Brain pericyte (primary cell): ENCODE data around the gene ECE1.
"Not testable (repeated sequence)": the region's sequence is repeated elsewhere in the genome, so short reads cannot be mapped to it uniquely, and the experiment has no call there.

Experiments
- DNase-seq: peaks from one replicate; pipeline ENCODE4 v3.0.0-alpha.2; 2012; ENCODE audit warnings: low read depth, low spot score

ECE1 gene

GRCh38 chr1:21292984-21293536 lies 2.8 kb upstream of the ECE1 start:
- no peak for DNase-seq

DNA sequence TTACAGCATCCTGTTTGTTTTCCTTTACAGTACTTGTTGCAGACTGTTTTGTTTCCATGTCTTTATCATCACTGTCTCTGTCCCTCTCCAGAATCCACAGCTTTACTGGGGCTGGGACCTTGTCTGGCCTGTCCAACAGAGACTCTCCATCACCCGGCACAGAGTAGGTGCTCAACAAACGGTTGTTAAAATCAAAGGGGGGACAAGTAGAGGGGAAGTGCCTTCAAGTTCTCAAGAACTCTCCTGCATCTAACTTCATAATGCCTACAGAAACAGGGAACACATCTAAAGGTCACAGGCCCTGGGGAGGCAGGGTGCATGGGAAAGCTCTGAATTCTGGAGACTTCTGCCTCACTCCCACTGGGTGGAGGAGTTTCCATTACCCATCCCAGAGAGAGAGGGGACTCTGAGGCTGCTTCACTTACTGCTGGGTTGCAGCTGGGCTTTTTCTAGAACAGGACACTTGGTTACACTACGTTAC lies 2.3 kb upstream of the ECE1 start:
- no peak for DNase-seq

- no peak for DNase-seq
Observed at GRCh38 chr1:21291964-21292363, 1.7 kb upstream of the ECE1 start.

- DNase-seq, result no peak
Observed at GRCh38 chr1:21291184-21291583, 921 bp upstream of the ECE1 start.

DNA sequence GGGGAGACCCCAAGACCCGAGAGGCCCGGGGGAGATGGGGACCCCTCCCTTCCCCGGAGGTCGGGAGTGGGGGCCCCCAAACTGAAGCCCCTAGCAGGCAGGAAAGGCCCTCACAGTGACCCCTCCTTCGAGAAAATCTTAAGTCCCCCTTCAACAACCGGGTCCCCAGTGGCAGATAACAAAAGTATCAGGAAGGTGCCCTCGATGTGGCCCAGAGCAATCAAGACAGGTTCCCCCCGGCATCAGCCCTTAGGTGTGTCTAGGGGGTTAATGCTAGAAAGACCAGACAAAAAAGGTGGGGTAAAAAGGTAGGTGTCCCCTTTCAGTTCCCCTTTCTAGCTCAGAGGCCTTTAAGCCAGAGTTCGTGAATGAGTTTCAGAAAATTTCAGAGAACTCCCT lies 282 bp upstream of the ECE1 start:
- DNase-seq, result no peak

GRCh38 chr1:21289127-21289526 lies 1.1 kb downstream of the ECE1 start:
- no peak for DNase-seq

GRCh38 chr1:21287905-21288514 lies 2.3 kb downstream of the ECE1 start:
- DNase-seq, result no peak

- DNase-seq, result not testable (repeated sequence)
Observed at GRCh38 chr1:21285386-21285785, 4.9 kb downstream of the ECE1 start.

GRCh38 chr1:21285055-21285372 lies 5.2 kb downstream of the ECE1 start:
- DNase-seq, result no peak

GRCh38 chr1:21284206-21285054 lies 5.8 kb downstream of the ECE1 start:
- DNase-seq, result no peak

GRCh38 chr1:21283524-21283923 lies 6.7 kb downstream of the ECE1 start:
- no peak for DNase-seq

DNA sequence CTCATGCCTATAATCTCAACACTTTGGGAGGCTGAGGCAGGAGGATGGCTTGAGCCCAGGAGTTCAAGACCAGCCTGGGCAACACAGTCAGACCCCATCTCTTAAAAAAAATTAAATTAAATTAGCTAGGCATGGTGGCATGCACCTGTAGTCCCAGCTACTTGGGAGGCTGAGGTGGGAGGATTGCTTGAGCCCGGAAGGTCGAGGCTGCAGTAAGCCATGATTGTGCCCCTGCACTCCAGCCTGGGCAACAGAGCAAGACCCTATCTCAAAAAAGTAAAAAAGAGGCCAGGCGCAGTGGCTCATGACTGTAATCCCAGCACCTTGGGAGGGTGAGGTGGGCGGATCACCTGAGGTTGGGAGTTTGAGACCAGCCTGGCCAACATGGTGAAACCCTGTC lies 8.2 kb downstream of the ECE1 start:
- DNase-seq, result not testable (repeated sequence)

DNA sequence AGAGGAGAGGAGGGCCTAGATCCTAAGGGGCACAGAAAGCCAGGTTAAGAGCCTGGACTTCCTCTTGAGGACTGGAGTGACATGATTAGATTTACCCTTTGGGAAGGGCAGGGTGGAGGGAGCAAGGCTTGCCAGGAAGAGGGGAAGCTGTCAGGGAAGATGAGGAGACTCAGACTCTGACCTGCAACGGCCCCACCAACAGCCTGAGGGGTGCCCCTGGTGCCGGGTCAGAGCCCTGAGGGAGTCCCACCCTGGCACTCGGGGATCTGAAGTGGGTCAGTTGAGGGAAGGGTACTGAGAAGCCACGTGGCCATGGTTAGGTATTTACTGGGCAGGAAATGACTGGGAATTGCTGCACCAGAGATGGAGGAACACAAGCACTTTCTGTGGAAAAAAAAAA lies 9.8 kb downstream of the ECE1 start:
- DNase-seq, result no peak

DNA sequence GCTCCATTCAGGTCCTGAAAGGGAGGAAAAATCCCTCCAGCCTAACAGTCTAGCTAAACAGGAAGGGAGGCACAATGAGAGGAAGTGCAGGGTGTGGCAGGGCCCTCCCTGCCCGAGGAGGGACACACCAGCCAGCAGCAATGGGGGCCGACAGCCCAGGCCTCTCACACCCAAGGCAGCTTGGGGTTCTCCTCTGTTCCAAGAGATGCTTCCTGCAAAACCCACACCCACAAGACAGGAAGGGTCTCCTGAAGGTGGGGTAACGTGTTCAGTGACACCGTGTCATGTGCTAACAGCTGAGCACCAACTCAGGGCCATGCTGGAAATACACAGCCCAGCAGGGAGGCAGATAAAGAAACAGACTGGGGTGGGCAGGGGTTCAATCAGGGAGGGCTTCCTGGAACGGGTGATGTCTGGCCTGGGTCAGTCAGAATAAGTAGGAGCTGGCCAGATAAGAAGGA lies 10.2 kb downstream of the ECE1 start:
- no peak for DNase-seq

- DNase-seq, result no peak
Observed at GRCh38 chr1:21278860-21279845, 11.1 kb downstream of the ECE1 start.

DNA sequence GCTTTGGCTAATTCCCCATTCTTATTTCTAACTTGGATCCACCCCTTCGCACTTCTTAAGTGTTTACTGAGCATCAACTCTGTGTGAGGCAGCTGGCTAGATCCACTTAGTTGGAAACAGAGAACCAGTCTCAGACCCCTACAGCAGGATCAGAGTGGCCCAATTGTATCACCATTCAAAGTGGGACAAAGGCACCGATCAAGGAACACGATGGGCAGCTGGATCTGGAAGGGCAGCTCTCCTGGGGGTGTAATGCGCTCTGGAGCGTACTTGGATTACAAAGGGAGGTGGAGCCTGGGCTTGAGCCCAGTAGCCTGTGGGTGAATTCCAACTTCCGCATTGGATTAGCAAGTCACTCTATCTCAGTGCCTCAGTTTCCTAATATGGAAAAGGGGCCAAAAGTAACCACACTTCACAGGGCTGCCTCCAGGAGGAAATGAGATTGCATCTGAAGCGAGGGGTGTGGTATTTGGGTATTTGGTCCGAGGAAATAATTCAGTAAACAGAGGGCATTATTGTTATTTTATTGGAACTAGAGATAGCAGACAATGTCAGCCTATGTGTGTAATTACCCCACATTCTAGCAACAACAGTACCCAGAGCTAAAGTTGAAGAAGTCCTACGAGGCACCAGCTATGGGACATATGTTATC lies 11.9 kb downstream of the ECE1 start:
- DNase-seq, result no peak

DNA sequence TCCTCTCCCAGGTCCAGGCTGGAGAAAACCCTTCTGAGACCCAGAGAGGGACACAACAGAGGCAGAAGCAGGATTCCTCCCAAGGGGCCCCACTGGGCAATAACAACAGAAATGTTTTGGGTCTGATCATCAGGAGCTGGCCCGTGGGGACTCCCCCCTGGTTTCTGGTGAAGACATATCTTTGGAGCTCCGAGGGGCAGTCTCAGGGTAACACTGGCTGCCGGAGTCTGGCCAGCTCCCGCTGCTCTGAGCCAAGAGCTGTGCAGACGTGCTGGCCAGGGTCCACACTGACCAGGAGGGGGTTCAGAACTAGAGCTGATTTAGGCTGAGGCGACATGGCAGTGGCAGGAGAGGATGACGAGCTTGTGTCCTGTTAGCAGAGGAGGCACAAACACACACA lies 13.1 kb downstream of the ECE1 start:
- no peak for DNase-seq

DNA sequence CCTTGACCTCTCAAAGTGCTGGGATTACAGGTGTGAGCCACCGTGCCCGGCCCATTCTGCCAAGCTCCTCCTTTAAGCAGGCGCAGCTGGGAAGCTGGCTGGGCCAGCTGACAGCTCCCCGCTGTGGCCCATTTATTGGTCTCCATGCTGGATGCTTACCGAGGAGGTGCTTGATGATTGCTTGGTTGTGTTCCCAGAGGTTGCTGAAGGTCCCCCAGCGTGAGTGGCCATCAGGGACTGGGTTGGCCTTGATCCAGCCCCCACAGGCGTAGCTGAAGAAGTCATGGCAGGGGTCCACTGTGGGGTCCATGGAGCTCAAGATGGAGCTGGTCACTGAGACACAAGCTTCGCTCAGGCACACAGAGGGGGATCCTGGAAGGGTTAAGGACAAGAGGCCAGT lies 17.7 kb downstream of the ECE1 start:
- DNase-seq, result no peak

- no peak for DNase-seq
Observed at GRCh38 chr1:21271550-21271949, 18.7 kb downstream of the ECE1 start.

DNA sequence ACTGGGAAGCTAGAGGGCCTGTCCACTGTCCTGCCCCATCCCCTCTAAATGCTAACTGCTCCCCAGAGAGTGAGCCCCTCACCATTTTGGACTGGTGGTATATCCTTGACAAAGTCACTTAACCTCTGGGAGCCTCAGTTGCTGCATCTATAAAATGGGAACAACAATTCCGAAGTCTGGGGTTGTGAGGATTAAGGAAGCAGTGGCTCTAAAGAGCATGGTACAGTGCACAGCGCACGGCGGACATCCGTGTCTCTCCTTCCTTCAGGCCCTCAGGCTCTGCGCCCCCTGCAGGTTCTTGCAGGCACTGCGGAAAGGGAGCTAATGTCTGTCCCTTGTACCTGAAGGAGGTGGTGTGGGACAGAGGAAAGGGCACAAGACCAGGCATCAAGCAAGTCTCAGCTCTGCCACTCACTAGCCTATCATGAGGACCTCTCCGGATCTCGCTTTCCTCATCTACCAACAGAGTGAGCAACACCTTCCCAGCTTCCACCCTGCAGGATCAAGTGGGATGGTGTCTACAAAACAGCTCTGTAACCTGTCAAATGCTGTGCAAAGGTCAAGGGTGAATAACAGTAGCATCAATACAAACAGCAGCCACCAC lies 20.1 kb downstream of the ECE1 start:
- no peak for DNase-seq
